C4-2B (cell line): ENCODE results near the gene MIA.
"Not testable (repeated sequence)": the region's sequence is repeated elsewhere in the genome, so short reads cannot be mapped to it uniquely, and the experiment has no call there.

Source experiments
- CTCF ChIP-seq: fragments of 450-650 bp; conservative IDR thresholded peaks from 2 replicates; pipeline ENCODE4 v1.5.1; 2017; ENCODE audit warnings: mild to moderate bottlenecking
- ZFX ChIP-seq: fragments of 450-650 bp; IDR thresholded peaks from 2 replicates; pipeline ENCODE4 v1.6.1; 2017

DNA sequence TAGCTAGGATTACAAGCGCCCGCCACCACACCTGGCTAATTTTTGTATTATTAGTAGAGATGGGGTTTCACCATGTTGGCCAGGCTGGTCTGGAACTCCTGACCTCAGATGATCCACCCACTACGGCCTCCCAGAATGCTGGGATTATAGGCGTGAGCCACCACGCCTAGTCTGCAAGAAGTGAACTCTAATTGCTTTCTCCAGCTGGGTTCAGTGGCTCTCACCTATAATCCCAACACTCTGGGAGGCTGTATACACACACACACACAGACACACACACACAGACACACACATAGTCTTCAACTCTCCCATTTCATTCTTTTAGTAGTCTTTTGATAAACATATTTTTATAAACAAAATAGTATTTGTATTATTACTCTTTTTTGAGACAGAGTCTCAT is 45.3 kb upstream of the MIA start:
- TF ChIP-seq CTCF, ZFX: not testable (repeated sequence)
